SJCRH30 (cell line): ENCODE measurements around the gene SLC2A10. TPM values are rescaled to one million over a fixed set of nuclear protein-coding genes. Genes with fewer than 3 reads are reported as not detected.
"Not testable (repeated sequence)": the region's sequence is repeated elsewhere in the genome, so short reads cannot be mapped to it uniquely, and the experiment has no call there.

ENCODE experiments used
- DNase-seq, 2 experiments: peaks; one replicate each; pipeline ENCODE4 v3.0.0-alpha.2; 2015 to 2020
- H3K27ac ChIP-seq: fragments of 250-450 bp; sonication (Bioruptor Pico); 2 replicates; pipeline ENCODE4 v1.5.1; 2020; ENCODE audit warnings: mild to moderate bottlenecking, moderate library complexity
- H3K27me3 ChIP-seq: fragments of 250-450 bp; sonication (Bioruptor Pico); 2 replicates; pipeline ENCODE4 v1.5.1; 2020; ENCODE audit warnings: mild to moderate bottlenecking, moderate library complexity
- H3K36me3 ChIP-seq: fragments of 250-450 bp; sonication (Bioruptor Pico); 2 replicates; pipeline ENCODE4 v1.5.1; 2020; ENCODE audit warnings: mild to moderate bottlenecking, moderate library complexity
- H3K4me1 ChIP-seq: fragments of 250-450 bp; sonication (Bioruptor Pico); 2 replicates; pipeline ENCODE4 v1.5.1; 2020; ENCODE audit warnings: mild to moderate bottlenecking, moderate library complexity
- H3K4me3 ChIP-seq: fragments of 250-450 bp; sonication (Bioruptor Pico); 2 replicates; pipeline ENCODE4 v1.5.1; 2020; ENCODE audit warnings: mild to moderate bottlenecking, moderate library complexity
- H3K9me3 ChIP-seq: fragments of 250-450 bp; sonication (Bioruptor Pico); replicated peaks from 2 replicates; pipeline ENCODE4 v1.5.1; 2020; ENCODE audit warnings: mild to moderate bottlenecking, moderate library complexity
- total RNA-seq: library from RNA; depleted of rRNA; stranded (reverse); fragments of >200 nt; shearing (Covaris generic); gene quantifications from 2 replicates; pipeline ENCODE4 v1.2.3, GENCODE V29; 2014

The SLC2A10 gene
- total RNA-seq, 1 experiment from 2014 or later, result 4.6 TPM

DNA sequence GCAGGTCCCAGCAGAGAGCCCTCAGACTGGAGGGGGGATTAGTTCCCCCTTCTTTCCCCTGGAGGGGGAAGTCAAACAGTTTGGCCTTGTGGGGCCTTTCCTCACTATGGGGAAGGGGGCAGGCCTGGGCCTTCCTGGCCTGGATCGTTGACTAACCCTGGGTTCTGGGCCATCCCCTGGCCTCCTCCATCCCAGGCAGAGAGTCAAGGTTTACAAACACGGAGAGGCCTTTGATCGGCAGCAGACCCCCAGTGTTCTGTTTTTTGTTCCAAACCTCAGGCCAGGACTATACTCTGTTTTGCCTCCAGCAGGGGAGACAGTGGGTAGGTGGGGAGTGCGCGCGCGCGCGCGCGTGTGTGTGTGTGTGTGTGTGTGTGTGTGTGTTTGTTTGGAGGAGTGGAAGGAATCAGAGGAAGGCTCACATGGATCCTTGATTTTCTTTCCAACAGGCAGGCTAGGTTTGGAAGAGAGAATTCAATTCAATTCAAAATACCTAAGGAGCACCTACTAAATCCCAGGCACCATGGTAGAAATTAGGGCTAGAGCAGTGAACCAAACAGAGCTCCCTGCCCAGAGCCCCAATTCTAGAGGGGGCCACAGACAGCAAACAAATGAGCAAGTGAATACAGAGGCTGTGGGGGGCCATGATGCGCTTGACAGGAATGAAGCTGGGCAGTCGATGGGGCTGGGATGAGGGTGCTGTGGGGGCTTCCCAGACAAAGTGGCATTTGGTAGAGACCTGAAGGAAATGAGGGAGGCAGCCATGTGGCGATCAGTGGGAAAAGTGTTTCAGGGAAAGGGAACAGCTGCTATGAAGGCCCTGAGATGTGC lies 35.0 kb upstream of the SLC2A10 start:
- Histone ChIP-seq H3K4me3 (no peak overlapping the region), H3K27ac (no peak overlapping the region), H3K27me3 (no peaks in the 10 kb centered on the region), H3K9me3 (no peaks in the 10 kb centered on the region; the same call in 1 of the 2 replicates), H3K36me3 (no peaks in the 10 kb centered on the region), H3K4me1 (no peaks in the 10 kb centered on the region)
- DNase-seq, result no peak

GRCh38 chr20:46676649-46677316 lies 32.7 kb upstream of the SLC2A10 start:
- H3K36me3 ChIP-seq, H3K9me3 ChIP-seq, DNase-seq, H3K4me3 ChIP-seq, H3K27ac ChIP-seq, H3K4me1 ChIP-seq, H3K27me3 ChIP-seq: not testable (repeated sequence)

- Histone ChIP-seq H3K9me3 (no peaks in the 10 kb centered on the region), H3K4me3 (no peak overlapping the region), H3K27me3 (no peaks in the 10 kb centered on the region), H3K36me3 (no peaks in the 10 kb centered on the region), H3K27ac (no peak overlapping the region), H3K4me1 (no peaks in the 10 kb centered on the region)
- DNase-seq, result no peak
Measured at GRCh38 chr20:46677608-46678007, 31.8 kb upstream of the SLC2A10 start.

- no peak overlapping the region for H3K27ac ChIP-seq
- H3K4me3 ChIP-seq, result no peak overlapping the region
- no peaks in the 10 kb centered on the region for H3K36me3 ChIP-seq
- no peak for DNase-seq
- H3K27me3 ChIP-seq, result no peaks in the 10 kb centered on the region
- no peaks in the 10 kb centered on the region for H3K4me1 ChIP-seq
- H3K9me3 ChIP-seq, result no peaks in the 10 kb centered on the region
Measured at GRCh38 chr20:46678516-46678915, 30.9 kb upstream of the SLC2A10 start.

DNA sequence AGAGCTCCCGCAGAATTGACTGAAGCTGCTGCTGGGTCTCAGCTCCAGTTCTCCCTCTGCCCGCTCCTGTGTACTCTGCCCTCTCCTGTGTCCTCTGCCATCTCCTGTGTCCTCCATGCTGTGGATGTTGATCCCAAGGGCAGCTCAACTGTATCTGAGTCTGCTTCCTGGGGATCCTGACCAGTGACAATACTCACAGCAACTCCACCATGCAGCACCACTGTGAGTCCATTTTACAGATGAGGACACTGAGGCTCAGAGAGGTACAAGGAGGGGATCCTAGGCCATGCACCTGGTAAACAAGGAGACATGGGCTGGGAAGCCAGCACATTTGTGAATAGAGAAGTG lies 28.8 kb upstream of the SLC2A10 start:
- no peaks in the 10 kb centered on the region for H3K4me1 ChIP-seq
- H3K27ac ChIP-seq, result no peak overlapping the region
- H3K36me3 ChIP-seq, result peaks cover 7% of the 10 kb centered on the region
- H3K27me3 ChIP-seq, result no peaks in the 10 kb centered on the region
- no peaks in the 10 kb centered on the region for H3K9me3 ChIP-seq
- no peak for DNase-seq
- no peak overlapping the region for H3K4me3 ChIP-seq

DNA sequence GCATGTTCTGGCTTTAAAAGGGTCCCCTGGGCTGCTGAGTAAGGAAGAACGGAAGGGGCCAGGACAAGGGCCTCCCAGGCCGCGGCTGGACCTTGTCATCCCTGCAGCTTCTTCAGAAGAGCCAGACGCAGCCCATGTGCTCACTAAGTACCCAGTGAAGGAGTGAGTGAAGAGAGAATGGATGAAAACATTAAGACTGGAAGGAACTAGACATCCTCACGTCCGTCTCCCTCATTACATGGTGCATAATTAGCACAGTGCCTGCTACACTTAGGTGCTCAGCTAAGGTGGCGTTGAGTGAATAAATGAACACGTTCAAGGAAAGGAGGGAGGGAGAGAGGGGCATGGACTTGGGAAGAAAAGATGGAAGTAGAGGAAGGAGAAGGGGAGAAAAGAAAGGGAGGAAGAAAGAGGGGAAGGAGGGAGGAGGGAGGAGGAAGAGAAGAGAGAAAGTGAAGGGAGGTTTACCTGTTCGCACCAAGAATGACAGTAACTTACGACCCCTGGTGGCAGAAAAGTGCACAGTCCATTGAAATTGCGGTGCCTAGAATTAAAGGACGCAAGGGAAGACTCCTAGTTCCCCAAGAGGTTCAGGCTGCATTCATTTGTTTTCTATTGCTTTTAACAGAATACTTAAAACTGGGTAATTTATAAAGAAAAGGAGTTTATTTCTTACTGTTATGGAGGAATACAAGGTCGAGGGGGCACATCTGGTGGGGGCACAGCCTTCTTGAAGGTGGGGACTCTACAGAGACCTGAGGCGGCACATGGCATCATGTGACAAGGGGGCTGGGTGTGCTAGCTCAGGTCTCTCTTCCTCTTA lies 28.2 kb upstream of the SLC2A10 start:
- Histone ChIP-seq H3K4me3 (no peak overlapping the region), H3K4me1 (no peaks in the 10 kb centered on the region), H3K27me3 (no peaks in the 10 kb centered on the region), H3K27ac (no peak overlapping the region), H3K36me3 (peaks cover 13% of the 10 kb centered on the region), H3K9me3 (no peaks in the 10 kb centered on the region)
- peak; percentile 61 to 87 for DNase-seq

DNA sequence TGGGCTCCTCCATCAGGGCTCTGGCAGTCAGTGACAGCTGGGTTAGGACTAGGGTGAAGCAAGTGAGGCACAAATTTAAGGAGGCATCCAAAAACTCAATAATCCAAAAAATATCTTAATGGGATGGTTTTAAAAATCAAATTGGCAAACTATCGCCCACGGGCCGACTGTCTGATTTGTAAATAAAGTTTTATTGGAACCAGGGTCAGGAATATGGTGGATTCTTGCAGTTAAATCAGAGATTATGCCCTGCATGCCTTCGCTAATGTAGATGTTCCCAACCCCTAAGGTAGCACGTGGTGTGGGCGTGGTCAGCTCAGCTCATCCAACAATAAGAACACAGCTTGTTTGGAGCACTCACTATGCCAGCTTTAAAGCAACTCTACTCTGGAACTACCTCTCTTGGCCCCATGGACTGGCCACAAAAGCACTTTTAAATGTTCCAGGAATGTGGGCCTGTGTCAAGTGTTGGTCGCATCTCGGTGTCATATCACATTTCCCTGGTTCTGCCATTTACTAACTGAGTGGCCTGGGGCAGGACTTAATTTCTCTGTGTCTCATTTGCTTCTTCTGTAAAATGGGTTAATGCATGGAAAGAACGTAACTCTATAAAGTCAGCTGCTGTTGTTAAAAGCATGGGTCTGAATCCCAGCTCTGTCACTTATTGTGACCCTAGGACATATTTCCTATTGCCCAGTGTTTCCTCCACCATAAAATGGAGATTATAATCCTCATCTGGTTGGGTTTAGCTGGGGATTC lies 27.2 kb upstream of the SLC2A10 start:
- Histone ChIP-seq H3K4me1 (no peaks in the 10 kb centered on the region), H3K27me3 (no peaks in the 10 kb centered on the region), H3K9me3 (no peaks in the 10 kb centered on the region), H3K36me3 (peaks cover 19% of the 10 kb centered on the region), H3K27ac (no peak overlapping the region), H3K4me3 (no peak overlapping the region)
- DNase-seq, result peak in 1 of 2 experiments; percentile 40

DNA sequence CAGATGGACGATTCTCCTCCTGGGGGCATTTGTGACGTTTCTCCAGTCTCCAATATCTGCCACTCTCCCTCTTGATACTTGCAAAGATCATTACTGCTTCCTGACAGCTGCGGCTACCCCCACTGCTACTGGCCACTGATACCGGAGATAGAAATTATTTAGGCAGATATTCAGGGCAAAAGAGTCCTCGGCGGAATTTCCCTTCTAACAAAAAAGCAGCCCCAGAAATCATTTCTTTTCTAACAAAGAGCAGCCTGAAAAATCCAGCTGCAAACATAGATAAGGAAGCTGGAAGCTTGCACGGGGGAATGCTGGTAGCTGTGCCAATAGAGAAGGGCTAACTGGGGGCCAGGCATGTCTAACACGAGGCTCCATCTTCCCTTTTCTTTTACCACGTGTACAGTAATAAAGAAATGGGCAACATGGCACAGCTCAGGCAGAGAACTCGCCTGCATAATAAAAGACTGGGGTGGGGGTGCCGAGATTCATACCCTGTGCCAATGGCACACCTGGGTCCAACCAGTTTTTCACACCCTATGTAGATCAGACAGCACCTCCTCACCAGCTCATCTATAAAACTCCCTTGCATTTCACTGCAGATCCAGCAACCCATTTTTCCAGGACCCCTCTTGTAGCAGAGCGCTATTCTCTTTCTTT lies 26.3 kb upstream of the SLC2A10 start:
- peaks cover 19% of the 10 kb centered on the region for H3K36me3 ChIP-seq
- DNase-seq, result no peak
- no peaks in the 10 kb centered on the region for H3K27me3 ChIP-seq
- no peaks in the 10 kb centered on the region for H3K9me3 ChIP-seq
- no peaks in the 10 kb centered on the region; the same call in 1 of the 2 replicates for H3K4me1 ChIP-seq
- H3K27ac ChIP-seq, result no peak overlapping the region
- no peak overlapping the region for H3K4me3 ChIP-seq

DNA sequence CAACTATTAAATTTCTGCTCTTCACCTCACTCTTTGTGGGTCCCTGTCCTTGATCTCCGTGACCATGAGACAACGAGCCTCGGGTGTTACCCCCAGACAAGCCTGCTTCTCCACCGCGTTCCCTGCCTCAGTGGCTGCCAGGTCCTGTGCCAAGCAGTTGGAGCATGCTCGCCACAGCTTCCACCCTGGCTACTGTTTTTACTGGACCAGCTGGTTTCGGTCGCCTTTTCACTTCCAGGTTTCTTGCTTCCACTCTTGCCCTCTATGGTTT lies 25.8 kb upstream of the SLC2A10 start:
- Histone ChIP-seq H3K36me3 (peaks cover 19% of the 10 kb centered on the region), H3K27ac (no peak overlapping the region), H3K9me3 (no peaks in the 10 kb centered on the region), H3K27me3 (no peaks in the 10 kb centered on the region), H3K4me3 (no peak overlapping the region), H3K4me1 (no peaks in the 10 kb centered on the region; the same call in 1 of the 2 replicates)
- DNase-seq, result no peak

- no peaks in the 10 kb centered on the region for H3K27me3 ChIP-seq
- no peaks in the 10 kb centered on the region for H3K9me3 ChIP-seq
- peaks cover 19% of the 10 kb centered on the region for H3K36me3 ChIP-seq
- no peak overlapping the region for H3K4me3 ChIP-seq
- no peaks in the 10 kb centered on the region; the same call in 1 of the 2 replicates for H3K4me1 ChIP-seq
- no peak overlapping the region for H3K27ac ChIP-seq
- no peak for DNase-seq
Measured at GRCh38 chr20:46683939-46684750, 25.3 kb upstream of the SLC2A10 start.

DNA sequence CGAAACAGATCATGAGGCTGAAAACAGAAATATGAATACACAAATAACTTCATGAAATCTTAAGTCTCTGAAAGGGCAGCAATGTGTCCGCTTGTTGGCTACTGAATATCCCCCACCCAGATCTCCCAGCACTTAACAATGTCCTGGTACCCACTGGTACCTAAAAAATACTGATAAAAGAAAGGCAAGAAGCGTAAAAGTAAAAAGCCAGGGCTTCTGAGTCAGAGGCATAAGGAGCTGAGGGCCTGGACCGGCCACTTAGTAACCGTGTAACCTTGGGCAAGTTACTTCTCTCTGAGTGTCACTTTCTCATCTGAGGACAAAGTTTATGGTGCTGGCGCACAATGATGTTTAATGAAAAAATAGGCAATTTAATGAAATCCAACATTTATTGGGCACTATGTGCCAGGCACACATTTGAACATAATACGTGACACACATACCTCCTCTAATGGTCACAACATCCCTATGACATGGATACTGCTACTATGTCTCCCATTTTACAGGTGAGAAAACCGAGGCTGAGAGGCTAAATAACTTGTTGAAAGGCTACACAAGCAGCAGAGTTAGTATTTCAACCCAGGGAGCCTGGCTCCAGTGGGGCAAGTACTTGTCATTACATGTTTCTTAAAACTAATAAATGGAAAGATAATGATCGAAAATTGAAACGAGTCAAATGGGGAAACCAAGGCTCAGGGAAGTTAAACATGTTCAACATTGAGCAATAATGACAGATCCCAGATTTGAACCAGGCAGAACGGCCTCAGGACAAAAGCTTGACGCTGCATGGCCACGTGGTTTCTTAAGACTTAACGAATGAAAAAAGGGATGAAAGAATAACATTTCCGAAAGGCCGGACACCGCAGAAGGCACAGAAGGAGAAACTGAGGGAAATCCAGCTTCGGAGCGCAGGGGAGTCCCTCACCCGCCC lies 21.0 kb upstream of the SLC2A10 start:
- Histone ChIP-seq H3K36me3 (peaks cover 19% of the 10 kb centered on the region), H3K27ac (peak overlapping the region; percentile 79), H3K4me3 (peak overlapping the region; percentile 76), H3K9me3 (no peaks in the 10 kb centered on the region), H3K27me3 (no peaks in the 10 kb centered on the region), H3K4me1 (no peaks in the 10 kb centered on the region; the same call in 1 of the 2 replicates)
- no peak for DNase-seq

- Histone ChIP-seq H3K9me3 (no peaks in the 10 kb centered on the region), H3K4me3 (peak within 1 kb of the TSS; percentile 76), H3K36me3 (peaks cover 19% of the 10 kb centered on the region), H3K27me3 (no peaks in the 10 kb centered on the region), H3K4me1 (no peaks in the 10 kb centered on the region; the same call in 1 of the 2 replicates), H3K27ac (peak within 1 kb of the TSS; percentile 79)
- DNase-seq, result peak; percentile 100
Measured at GRCh38 chr20:46689082-46689753, 20.2 kb upstream of the SLC2A10 start, which contains the start of gene TP53RK. TSS of gene TP53RK (minus strand) at chr20:46689444. CDS start at chr20:46689414, 30 bp downstream.
